Fibroblast of lung (primary cell): ENCODE data around the gene CROCC. TPM values are rescaled to one million over a fixed set of nuclear protein-coding genes. Genes with fewer than 3 reads are reported as not detected.

Experiments
- DNase-seq, 2 donors: peaks; one replicate each; pipeline versions ENCODE4 v3.0.0 to v3.0.0-alpha.2; 2010; ENCODE audit warnings: low read depth in 2 of 2
- H2AFZ ChIP-seq: 2 replicates; pipeline ENCODE4 v1.5.1; 2012; ENCODE audit warnings: low read length, control low read depth, inconsistent platforms
- H3K27ac ChIP-seq: 2 replicates; pipeline ENCODE4 v1.5.1; 2011; ENCODE audit warnings: low read length, control low read depth; ENCODE audit not compliant: insufficient read depth
- H3K27me3 ChIP-seq: 2 replicates; pipeline ENCODE4 v1.5.1; 2011; ENCODE audit warnings: mild to moderate bottlenecking, low read length; ENCODE audit not compliant: control insufficient read depth, insufficient read depth
- H3K36me3 ChIP-seq: 2 replicates; pipeline ENCODE4 v1.5.1; 2011; ENCODE audit warnings: low read length; ENCODE audit not compliant: control insufficient read depth, insufficient read depth
- H3K4me1 ChIP-seq: 2 replicates; pipeline ENCODE4 v1.5.1; 2011; ENCODE audit warnings: low read length; ENCODE audit not compliant: control insufficient read depth, insufficient read depth; ENCODE audit errors: extremely low read depth
- H3K4me2 ChIP-seq: 2 replicates; pipeline ENCODE4 v1.5.1; 2011; ENCODE audit warnings: low read length, control low read depth; ENCODE audit not compliant: insufficient read depth; ENCODE audit errors: extremely low read depth
- H3K4me3 ChIP-seq, 4 experiments: fragments of 200-600 bp in 1 of 4; sonication (generic) in 1 of 4; replicated peaks in 1 of 4; 2 replicates each; pipeline ENCODE4 v1.5.1; 2011 to 2016; ENCODE audit warnings: low read length in 4 of 4, low read depth in 3 of 4, mild to moderate bottlenecking in 3 of 4, control low read depth in 2 of 4, inconsistent platforms in 1 of 4, mixed read lengths in 1 of 4; ENCODE audit not compliant: insufficient read depth in 1 of 4; ENCODE audit errors: control extremely low read depth in 1 of 4
- H3K79me2 ChIP-seq: 2 replicates; pipeline ENCODE4 v1.5.1; 2012; ENCODE audit warnings: mild to moderate bottlenecking, low read length, inconsistent platforms; ENCODE audit not compliant: control insufficient read depth, insufficient read depth
- H3K9ac ChIP-seq: 2 replicates; pipeline ENCODE4 v1.5.1; 2011; ENCODE audit warnings: mild to moderate bottlenecking, low read length, control low read depth; ENCODE audit not compliant: insufficient read depth
- H3K9me3 ChIP-seq: 2 replicates; pipeline ENCODE4 v1.5.1; 2012; ENCODE audit warnings: low read depth, low read length; ENCODE audit not compliant: control insufficient read depth, insufficient read depth
- H4K20me1 ChIP-seq: 2 replicates; pipeline ENCODE4 v1.5.1; 2011; ENCODE audit warnings: low read length; ENCODE audit not compliant: control insufficient read depth, insufficient read depth; ENCODE audit errors: extremely low read depth
- EZH2 ChIP-seq: IDR thresholded peaks from 2 replicates; pipeline ENCODE4 v1.5.1; 2012; ENCODE audit warnings: low read length, control low read depth, mild to moderate bottlenecking; ENCODE audit errors: missing control alignments
- polyA plus RNA-seq, 2 donors: library from polyadenylated mRNA; depleted of rRNA in 1 of 2; stranded (reverse) in 1 of 2; unstranded in 1 of 2; fragments of >200 nt; gene quantifications; 2 replicates each; pipeline ENCODE4 v1.2.1, GENCODE V29; 2011 to 2012; ENCODE audit warnings: missing spikeins in 1 of 2
- total RNA-seq: library from RNA; depleted of rRNA; stranded (reverse); fragments of >200 nt; gene quantifications from 2 replicates; pipeline ENCODE4 v1.2.1, GENCODE V29; 2014
- TF ChIP-seq, protein P1 (sequence below), 2 donors: IDR thresholded peaks in 1 of 2; conservative IDR thresholded peaks in 1 of 2; 1 replicate in 1 of 2; 2 replicates in 1 of 2; pipeline ENCODE4 v1.5.1; 2011 to 2012; ENCODE audit warnings: low read length in 2 of 2, control low read depth in 1 of 2, inconsistent platforms in 1 of 2, low read depth in 1 of 2, mild to moderate bottlenecking in 1 of 2

Gene CROCC
- total and polyA plus RNA-seq, 2 donors (not counting 1 experiment from before 2014, with no cell fraction given): 3.8 to 20.3 TPM

DNA sequence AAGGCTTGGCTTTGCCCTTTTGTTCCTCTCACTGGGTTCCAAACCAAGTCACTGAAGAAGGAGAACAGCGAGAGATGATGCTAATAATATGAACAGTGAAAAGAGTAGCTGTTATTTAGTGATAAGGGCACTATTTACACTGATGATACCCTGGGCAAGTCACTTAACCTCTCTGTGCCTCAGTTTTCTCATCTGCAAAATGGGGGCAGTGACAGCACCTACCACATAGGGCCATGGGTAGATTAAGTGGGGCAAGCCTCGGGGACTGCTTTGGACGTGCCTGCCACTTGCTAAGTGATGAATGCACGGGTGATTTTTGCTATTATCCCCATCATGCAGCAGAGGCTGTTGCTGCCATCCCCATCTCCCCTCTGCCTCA lies 80.8 kb downstream of the CROCC start:
- TF ChIP-seq, protein P1, sequence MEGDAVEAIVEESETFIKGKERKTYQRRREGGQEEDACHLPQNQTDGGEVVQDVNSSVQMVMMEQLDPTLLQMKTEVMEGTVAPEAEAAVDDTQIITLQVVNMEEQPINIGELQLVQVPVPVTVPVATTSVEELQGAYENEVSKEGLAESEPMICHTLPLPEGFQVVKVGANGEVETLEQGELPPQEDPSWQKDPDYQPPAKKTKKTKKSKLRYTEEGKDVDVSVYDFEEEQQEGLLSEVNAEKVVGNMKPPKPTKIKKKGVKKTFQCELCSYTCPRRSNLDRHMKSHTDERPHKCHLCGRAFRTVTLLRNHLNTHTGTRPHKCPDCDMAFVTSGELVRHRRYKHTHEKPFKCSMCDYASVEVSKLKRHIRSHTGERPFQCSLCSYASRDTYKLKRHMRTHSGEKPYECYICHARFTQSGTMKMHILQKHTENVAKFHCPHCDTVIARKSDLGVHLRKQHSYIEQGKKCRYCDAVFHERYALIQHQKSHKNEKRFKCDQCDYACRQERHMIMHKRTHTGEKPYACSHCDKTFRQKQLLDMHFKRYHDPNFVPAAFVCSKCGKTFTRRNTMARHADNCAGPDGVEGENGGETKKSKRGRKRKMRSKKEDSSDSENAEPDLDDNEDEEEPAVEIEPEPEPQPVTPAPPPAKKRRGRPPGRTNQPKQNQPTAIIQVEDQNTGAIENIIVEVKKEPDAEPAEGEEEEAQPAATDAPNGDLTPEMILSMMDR (conservative IDR thresholded peaks at IDR 0.05 in 1 of 2, IDR thresholded peaks at IDR 0.05 in 1 of 2; ENCODE audit: low read depth in 1 of 2, low read length in 2 of 2): no peak
- TF ChIP-seq EZH2: no peak

DNA sequence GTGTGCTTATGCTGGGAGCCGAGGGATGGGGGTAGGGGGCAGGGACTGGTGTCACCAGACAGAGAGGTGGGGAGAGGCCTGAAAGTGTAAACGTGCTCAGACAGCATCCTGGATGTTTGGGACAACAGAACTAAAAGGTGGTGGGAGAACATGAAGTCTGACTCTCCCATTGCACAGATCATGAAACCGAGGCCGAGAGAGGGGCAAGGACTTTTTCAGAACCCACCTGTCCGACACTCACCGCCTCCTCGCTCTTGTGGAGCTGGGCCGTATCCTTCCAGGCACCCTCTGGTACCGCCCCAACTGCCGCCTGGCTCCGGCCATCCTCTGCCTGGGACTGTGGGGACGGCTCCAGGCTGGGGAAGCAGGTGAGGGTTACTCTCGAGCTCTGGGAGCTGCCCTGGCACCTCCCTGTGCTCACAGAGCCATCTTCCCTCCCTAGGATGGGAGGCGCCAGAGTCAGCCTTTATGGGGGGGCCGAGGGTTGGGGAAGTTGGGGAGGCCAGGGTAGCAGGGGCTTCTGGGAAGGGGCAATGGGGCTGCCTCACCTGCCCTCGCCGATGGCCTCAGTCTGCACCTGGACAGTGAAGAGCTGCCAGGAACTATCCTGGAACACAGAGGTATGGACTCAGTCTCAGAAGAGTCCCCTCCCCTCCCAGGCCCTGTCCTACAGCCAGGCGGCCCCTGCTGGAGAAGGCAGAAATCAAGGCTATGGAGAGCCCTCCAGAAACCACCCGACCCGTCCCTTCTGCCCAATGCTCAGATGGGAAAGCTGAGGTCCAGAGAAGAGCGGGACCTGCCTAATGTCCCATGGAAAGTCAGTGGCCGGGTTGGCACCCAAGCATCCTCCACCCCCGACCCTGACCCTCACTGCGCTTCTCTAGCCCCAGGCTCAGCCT lies 83.0 kb downstream of the CROCC start:
- Histone ChIP-seq H3K27me3 (no peaks in the 10 kb centered on the region), H3K4me2 (no peak overlapping the region), H3K9me3 (no peaks in the 10 kb centered on the region), H3K4me3 (no peak overlapping the region), H2AFZ (no peak overlapping the region), H3K4me1 (no peaks in the 10 kb centered on the region), H4K20me1 (no peaks in the 10 kb centered on the region), H3K9ac (no peak overlapping the region), H3K36me3 (peaks cover 7% of the 10 kb centered on the region), H3K79me2 (no peaks in the 10 kb centered on the region), H3K27ac (no peak overlapping the region)
- no peak for DNase-seq
- TF ChIP-seq EZH2: no peak
- TF ChIP-seq, protein P1 (conservative IDR thresholded peaks at IDR 0.05 in 1 of 2, IDR thresholded peaks at IDR 0.05 in 1 of 2; ENCODE audit: low read depth in 1 of 2, low read length in 2 of 2): no peak

More for the DNA sequence above, 80.8 kb downstream of the CROCC start:
- H3K36me3 ChIP-seq: peaks cover 7% of the 10 kb centered on the region
- H3K4me2 ChIP-seq: no peak overlapping the region
- DNase-seq: no peak
- no peak overlapping the region for H3K27ac ChIP-seq
- H3K79me2 ChIP-seq: no peaks in the 10 kb centered on the region
- H3K4me1 ChIP-seq: no peaks in the 10 kb centered on the region
- H2AFZ ChIP-seq: no peak overlapping the region
- no peaks in the 10 kb centered on the region for H4K20me1 ChIP-seq
- no peaks in the 10 kb centered on the region for H3K27me3 ChIP-seq
- no peak overlapping the region for H3K4me3 ChIP-seq
- no peaks in the 10 kb centered on the region for H3K9me3 ChIP-seq
- no peak overlapping the region for H3K9ac ChIP-seq

DNA sequence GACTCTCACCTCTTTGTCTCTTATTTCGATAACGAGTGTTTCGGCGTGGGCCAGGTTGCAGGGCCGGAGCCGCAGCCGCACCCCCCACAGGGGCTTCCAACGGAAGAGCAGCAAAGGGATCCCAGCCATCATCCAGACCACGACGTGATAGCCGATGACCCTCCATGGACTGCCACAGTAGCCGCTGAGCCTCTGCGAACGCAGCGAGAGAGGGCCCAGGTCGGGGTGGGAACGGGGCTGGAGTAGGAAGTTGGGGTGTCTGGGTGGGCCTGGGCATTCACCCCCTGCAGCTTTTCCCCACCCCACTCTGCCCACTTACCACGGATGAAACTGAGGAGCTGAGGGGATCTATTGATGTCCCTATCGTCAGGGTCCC lies 83.6 kb downstream of the CROCC start:
- Histone ChIP-seq H3K4me1 (no peaks in the 10 kb centered on the region), H3K27me3 (no peaks in the 10 kb centered on the region), H3K27ac (no peak overlapping the region), H3K9me3 (no peaks in the 10 kb centered on the region), H3K36me3 (peaks cover 7% of the 10 kb centered on the region), H3K79me2 (no peaks in the 10 kb centered on the region), H4K20me1 (no peaks in the 10 kb centered on the region), H3K9ac (no peak overlapping the region), H2AFZ (no peak overlapping the region), H3K4me3 (no peak overlapping the region), H3K4me2 (no peak overlapping the region)
- no peak for DNase-seq
- no peak for TF ChIP-seq EZH2
- TF ChIP-seq, protein P1 (conservative IDR thresholded peaks at IDR 0.05 in 1 of 2, IDR thresholded peaks at IDR 0.05 in 1 of 2; ENCODE audit: low read depth in 1 of 2, low read length in 2 of 2): no peak
